D341Med (cell line): ENCODE data around the gene KAT6B.

Source experiments
- DNase-seq: peaks from one replicate; pipeline ENCODE4 v3.0.0; 2012; ENCODE audit warnings: low spot score

Gene KAT6B

DNA sequence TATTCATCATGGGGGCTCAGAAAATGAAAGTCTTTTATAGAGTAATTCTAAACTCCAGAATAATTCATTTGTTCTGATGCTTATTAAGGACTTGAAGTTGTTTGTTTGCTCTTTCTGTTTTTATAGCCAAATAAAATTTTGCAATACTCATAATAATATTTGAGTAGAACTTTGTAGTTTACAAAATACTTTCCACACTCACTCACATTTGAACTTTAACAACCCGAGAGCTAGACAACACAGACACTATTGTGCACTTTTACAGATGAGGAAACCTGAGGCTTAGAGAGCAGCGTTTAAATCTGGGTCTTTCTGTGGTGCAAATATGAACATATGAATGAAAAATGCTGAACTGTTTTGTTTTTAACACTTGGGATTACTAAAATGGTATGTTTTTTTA, 126.8 kb downstream of the KAT6B start:
- DNase-seq: no peak

GRCh38 chr10:74955796-74956195, 129.4 kb downstream of the KAT6B start:
- no peak for DNase-seq

GRCh38 chr10:74956555-74957111, 130.2 kb downstream of the KAT6B start:
- DNase-seq: no peak

GRCh38 chr10:74957285-74957961, 131.0 kb downstream of the KAT6B start:
- DNase-seq: no peak

- no peak for DNase-seq
These were observed 131.9 kb downstream of the KAT6B start for GRCh38 chr10:74958316-74958715.

- no peak for DNase-seq
These were observed 134.3 kb downstream of the KAT6B start for GRCh38 chr10:74960670-74961069.

DNA sequence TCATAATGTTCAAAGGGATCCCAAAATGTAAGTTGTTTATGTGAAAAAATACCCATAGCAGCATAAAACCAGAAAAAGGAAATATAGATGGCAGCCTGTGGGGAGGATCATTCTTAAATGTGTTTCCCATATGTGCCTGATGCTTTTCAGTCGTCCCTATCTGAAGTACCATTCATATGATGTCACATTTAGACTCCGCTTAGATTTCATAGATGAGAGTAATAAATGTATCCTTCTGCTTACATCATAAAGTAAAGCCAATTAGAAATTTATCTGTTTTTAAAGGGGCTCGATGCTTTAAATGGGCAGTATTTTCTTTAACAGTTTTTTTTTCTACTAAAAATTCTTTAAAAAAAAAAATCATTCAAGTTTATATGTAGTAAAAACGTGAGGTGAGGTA, 136.1 kb downstream of the KAT6B start:
- DNase-seq: no peak

DNA sequence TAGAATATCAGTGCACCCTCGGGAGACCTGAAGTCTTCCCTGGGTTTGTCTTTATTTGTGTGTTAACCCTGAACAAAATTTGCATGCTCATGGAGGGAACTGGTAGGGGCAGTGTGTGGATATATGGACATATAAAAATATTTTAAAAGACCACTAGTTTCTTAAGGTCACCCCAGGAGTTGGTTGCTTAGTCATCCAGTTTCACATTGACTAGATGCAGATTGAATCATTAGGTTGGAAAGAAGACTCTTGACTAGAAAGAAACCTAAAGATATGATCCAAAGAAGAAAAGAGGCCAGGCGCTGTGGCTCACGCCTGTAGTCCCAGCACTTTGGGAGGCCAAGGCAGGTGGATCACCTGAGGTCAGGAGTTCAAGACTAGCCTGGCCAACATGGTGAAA, 137.1 kb downstream of the KAT6B start:
- DNase-seq: no peak

GRCh38 chr10:74967911-74968666, 141.7 kb downstream of the KAT6B start:
- no peak for DNase-seq

DNA sequence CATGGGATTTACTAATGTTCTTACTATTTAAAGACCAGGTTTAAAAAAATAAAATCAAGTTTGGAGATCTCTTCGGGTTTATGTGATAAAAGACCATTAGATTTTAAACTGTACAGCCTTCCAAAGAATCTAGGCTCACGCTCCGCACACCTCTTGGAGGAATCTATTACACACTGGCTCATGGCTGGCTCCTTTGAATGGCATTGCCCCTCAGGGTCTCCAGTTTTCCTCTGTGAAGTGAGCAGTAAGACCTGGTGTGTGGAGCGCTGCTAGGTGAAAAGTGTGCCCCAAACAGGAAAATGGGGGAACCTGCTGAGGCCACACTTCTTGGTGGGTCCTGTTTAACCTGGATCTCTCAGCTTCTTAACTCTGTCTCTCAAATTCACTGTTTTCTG, 142.3 kb downstream of the KAT6B start:
- DNase-seq: no peak

DNA sequence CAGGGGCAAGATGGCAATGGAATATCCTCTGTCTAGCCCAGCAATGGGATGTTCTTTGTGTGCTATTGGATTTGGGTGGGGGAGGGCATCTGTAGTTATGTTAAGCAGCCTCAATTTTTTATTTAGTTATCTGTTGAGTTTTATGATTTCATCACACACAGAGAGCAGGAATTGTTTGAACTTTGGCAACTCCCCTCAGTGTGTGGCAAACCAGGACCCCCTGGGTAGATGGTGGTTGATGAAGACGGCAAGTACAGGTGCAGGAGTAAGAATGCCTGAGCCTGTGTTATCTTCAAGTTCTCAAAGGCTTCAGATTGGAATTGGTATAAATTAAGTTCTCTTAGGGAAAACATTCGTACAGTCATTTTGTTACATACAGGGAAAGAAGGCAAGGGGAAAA, 142.7 kb downstream of the KAT6B start:
- DNase-seq: no peak

GRCh38 chr10:74969530-74969929, 143.1 kb downstream of the KAT6B start:
- DNase-seq: no peak

DNA sequence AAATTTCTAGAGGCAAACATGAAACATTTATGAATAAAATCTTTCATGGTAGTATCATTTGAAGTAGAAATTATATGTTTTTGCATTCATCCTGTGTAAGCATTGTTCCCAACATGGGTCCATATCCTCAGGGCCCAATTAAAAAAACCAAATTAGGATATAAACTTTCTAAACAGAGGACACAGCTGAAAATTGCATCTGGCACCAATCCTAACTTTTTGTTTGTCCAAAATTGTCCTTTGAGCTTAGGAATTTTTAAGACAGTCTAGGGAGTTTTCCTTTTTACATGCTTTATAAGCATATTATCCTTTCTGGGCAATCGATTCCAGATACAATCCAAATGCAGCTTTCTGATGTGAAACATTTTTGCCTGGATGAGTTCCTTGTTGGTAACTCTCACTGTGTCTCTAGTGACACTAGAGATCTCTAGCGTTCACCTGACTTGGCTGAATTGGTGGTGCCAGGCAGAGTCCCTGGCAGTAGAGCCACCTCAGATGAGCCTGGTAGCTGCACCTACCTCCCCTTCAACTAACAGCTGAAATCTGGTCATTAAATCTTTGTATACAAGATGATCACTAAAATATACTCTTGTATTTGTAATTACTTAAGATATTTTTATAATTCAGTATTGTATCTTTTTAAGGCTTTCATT, 147.5 kb downstream of the KAT6B start:
- no peak for DNase-seq

DNA sequence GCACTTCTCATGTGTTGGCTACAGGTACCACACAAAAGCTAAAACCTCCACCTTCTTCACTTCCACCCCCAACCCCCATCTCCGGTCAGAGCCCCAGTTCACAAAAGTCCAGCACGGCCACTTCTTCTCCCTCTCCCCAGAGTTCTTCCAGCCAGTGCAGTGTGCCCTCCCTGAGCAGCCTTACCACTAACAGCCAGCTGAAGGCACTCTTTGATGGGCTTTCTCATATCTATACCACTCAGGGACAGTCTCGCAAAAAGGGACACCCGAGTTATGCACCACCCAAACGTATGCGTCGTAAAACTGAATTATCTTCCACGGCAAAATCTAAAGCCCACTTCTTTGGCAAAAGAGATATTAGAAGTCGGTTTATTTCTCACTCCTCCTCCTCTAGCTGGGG, 149.4 kb downstream of the KAT6B start:
- DNase-seq: no peak

DNA sequence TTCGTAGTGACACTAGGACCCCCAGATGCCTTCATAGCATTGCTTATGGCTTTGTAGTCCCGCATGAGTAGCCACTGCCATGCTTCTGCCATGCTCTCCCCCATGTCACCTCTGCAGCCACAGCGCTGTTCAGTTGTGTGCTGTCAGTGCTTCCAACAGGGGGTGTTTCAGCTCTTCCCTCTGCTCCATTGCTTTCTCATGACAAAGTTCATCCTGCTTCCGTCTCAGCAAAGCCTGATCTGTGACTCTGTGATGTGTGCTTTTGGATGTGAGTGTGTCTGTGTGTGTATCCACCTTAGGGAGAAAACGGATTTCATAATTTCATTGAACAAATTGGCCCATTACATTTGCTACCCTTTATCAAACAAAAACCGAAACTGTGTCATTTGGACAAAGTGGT, 150.2 kb downstream of the KAT6B start:
- DNase-seq: no peak

- DNase-seq: no peak
These were observed 150.7 kb downstream of the KAT6B start for GRCh38 chr10:74977072-74977471.

GRCh38 chr10:74977913-74978847, 151.8 kb downstream of the KAT6B start:
- no peak for DNase-seq

- no peak for DNase-seq
These were observed 155.6 kb downstream of the KAT6B start for GRCh38 chr10:74981831-74982633.

DNA sequence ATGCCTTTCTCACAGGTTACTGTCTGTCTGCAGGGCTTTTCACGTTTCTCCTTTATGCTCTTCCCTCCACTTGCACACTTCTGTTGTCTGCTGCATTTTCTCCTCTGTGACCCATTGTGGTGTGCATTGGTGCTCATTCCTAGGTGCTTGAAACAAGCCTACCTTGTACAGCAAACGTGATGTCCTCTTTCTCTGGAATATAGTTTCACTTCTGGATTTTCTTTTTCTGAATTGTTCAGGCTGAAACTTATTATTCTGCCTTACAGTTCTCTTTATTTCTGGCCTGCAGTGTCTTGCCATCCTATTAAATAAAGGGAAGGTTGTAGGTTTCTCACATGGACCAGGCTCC, 156.2 kb downstream of the KAT6B start:
- DNase-seq: no peak

- DNase-seq: no peak
These were observed 157.0 kb downstream of the KAT6B start for GRCh38 chr10:74983383-74983782.
